Stimulated activated CD8-positive, alpha-beta memory T cell treated with anti-CD3 and anti-CD28 coated beads, Interleukin-15, amount 100 ng/mL, for 24 hours (primary cell): ENCODE results near the gene DHRS1.
"Not testable (repeated sequence)": the region's sequence is repeated elsewhere in the genome, so short reads cannot be mapped to it uniquely, and the experiment has no call there.

Experiments
- DNase-seq: peaks from one replicate; pipeline ENCODE4 v3.0.0-alpha.2; 2020; ENCODE audit warnings: low read depth

Gene DHRS1

DNA sequence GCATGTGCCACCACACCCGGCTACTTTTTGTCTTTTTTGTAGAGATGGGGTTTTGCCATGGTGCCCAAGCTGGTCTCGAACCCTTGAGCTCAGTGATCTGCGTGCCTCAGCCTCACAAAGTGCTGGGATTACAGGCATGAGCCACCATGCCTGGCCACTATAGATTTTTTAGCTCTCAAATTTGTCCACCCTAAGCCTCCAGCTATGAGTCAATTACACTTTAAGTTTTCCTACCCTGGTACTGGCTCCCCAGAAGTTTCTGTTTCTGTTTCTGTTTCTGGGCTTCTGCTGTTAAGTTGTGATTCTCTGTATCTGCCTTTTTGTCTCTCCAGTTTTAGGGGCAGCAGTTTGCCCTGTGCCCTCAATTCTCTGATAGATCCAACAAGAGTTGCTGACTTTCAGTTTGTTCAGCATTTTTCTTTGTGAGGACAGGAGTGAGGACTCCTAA lies 52.8 kb downstream of the DHRS1 start:
- no peak for DNase-seq

DNA sequence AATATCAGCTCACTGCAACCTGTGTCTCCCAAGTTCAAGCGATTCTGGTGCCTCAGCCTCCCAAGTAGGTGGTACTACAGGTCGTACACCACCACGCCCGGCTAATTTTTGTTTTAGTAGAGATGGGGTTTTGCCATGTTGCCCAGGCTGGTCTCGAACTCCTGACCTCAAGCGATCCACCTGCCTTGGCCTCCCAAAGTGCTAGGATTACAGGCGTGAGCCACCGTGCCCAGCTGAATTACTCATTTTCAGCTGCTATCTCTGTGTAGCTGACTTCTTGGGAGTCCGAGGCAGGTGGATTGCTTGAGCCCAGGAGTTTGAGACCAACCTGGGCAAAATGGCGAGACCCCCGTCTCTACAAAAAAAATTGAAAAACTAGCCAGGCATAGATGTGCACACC lies 54.2 kb downstream of the DHRS1 start:
- not testable (repeated sequence) for DNase-seq

DNA sequence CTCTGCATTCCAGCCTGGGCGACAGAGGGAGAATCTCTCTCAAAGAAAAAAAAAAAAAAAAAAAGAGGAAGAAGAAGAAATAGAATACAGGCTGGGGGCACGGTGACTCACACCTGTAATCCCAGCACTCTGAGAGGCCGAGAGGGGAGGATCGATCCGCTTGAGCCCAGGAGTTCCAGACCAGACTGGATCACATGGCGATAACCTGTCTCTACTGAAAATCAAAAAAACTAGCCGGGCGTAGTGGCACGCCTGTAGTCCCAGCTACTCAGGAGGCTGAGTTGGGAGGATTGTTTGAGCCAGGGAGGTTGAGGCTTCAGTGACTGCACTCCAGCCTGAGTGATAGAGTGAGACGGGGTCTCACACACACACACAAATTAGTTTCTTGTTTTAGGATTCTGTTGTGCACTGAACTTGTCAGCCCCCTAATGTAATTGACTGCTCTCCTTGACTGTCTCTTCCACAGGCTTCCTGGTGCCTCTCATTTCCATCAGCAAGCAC lies 56.2 kb downstream of the DHRS1 start:
- no peak for DNase-seq

DNA sequence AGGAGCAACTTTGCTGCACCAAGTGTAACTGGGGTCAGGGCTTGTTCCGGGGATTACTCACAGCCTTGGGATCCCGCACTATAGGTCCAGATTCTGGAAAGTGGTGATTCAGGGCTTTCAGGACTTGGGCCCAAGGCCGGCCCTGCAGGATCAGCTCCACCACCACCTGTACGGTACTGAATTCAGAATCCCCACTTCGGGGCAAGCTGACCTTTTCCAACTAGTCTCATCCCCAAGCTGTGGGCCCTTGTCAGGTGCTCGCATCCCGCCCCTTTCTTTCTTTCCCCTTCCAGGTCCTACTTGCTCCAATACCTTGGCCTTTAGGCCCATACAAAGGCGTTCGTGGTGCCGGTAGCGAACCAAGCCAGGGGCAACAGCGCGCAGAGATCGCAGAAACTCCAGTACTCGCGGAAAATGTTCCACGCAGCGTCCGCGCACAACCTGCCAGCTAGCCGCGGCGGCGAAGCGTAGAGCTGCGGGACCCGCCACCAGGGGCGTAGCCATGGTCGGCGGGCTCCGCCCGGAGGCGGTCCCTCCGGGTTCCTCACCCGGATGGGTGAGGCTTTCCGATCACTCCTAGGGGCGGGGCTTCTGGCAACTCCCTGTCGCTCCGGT lies 57.6 kb downstream of the DHRS1 start:
- DNase-seq, result peak; percentile 80
